Measurements from ENCODE around the gene GRAMD1C. TPM values are rescaled to one million over a fixed set of nuclear protein-coding genes. Genes with fewer than 3 reads are reported as not detected.

GRAMD1C gene
- total and polyA plus RNA-seq, 12 donors, result 0.37 to 4.7 (median 1.2) TPM

GRCh38 chr3:113977822-113978221 is 139.2 kb downstream of the GRAMD1C start:
- Histone ChIP-seq H3K36me3 (peaks cover 0 to 68% (median 14%) of the 10 kb centered on the region in 9 donors), H3K9me3 (peaks cover 0 to 21% (median 16%) of the 10 kb centered on the region in 11 donors), H3K27me3 (no peaks in the 10 kb centered on the region), H3K27ac (no peak overlapping the region), H3K4me1 (no peaks in the 10 kb centered on the region), H3K4me3 (no peak overlapping the region)
- DNase-seq (no peak), ATAC-seq (no peak)
- no peak for TF ChIP-seq CTCF (IDR thresholded peaks at IDR 0.05)
- 95 to 97% methylated on average over 4 of the region's 4 CpGs for WGBS, 2 donors
- intact Hi-C loops (cut with DNase I), result no loop called here

GRCh38 chr3:113979916-113980315 is 141.3 kb downstream of the GRAMD1C start:
- ATAC-seq, result no peak

GRCh38 chr3:113981803-113982202 is 143.2 kb downstream of the GRAMD1C start:
- no peaks in the 10 kb centered on the region for H3K4me1 ChIP-seq
- H3K36me3 ChIP-seq, result peaks cover 0 to 54% (median 9%) of the 10 kb centered on the region in 9 donors
- DNase-seq (no peak), ATAC-seq (no peak)
- no peaks in the 10 kb centered on the region for H3K27me3 ChIP-seq
- no peak overlapping the region for H3K27ac ChIP-seq
- TF ChIP-seq CTCF (IDR thresholded peaks at IDR 0.05), result no peak
- H3K9me3 ChIP-seq, result peaks cover 0 to 12% (median 0%) of the 10 kb centered on the region in 11 donors
- H3K4me3 ChIP-seq, result no peak overlapping the region
- intact Hi-C loops (cut with DNase I), result no loop called here

More at GRCh38 chr3:113979916-113980315, 141.3 kb downstream of the GRAMD1C start:
- H3K4me1 ChIP-seq, result no peaks in the 10 kb centered on the region
- 81 to 95% methylated on average over 1 of the region's 1 CpG for WGBS, 2 donors
- no peak for TF ChIP-seq CTCF (IDR thresholded peaks at IDR 0.05)
- intact Hi-C loops (cut with DNase I), result no loop called here
- peaks cover 0 to under 1% (median 0%) of the 10 kb centered on the region in 11 donors for H3K9me3 ChIP-seq
- H3K27me3 ChIP-seq, result no peaks in the 10 kb centered on the region
- peaks cover 0 to 64% (median 13%) of the 10 kb centered on the region in 9 donors for H3K36me3 ChIP-seq
- no peak overlapping the region for H3K27ac ChIP-seq
- no peak overlapping the region for H3K4me3 ChIP-seq
- no peak for DNase-seq

- DNase-seq (no peak), ATAC-seq (no peak)
- Histone ChIP-seq H3K27ac (no peak overlapping the region), H3K27me3 (no peaks in the 10 kb centered on the region), H3K9me3 (peaks cover 0 to 12% (median 0%) of the 10 kb centered on the region in 11 donors), H3K36me3 (peaks cover 0 to 37% (median 8%) of the 10 kb centered on the region in 9 donors), H3K4me1 (no peaks in the 10 kb centered on the region), H3K4me3 (no peak overlapping the region)
- no peak for TF ChIP-seq CTCF (IDR thresholded peaks at IDR 0.05)
- WGBS, 2 donors, result 91 to 93% methylated on average over 3 of the region's 3 CpGs
- intact Hi-C loops (cut with DNase I), result no loop called here
Measured at GRCh38 chr3:113983544-113983943, 145.0 kb downstream of the GRAMD1C start.
